GM12878 (cell line): ENCODE measurements around the gene NTN1. TPM values are rescaled to one million over a fixed set of nuclear protein-coding genes. Genes with fewer than 3 reads are reported as not detected.
A peak's percentile ranks its signal among the peaks of the same experiment; 100 is the strongest.

Experiments used
- ATAC-seq: fragments of 200-7000 bp; cut with Tn5 transposase; 3 replicates; pipeline ENCODE4 v1.9.1; 2020; ENCODE audit warnings: mild to moderate bottlenecking, moderate library complexity
- BruUV-seq: library from RNA; stranded (reverse); fragments of 400-500 nt; replicated peaks from 2 replicates; lab custom pipeline; 2021; lab: Mats Ljungman, UMichigan
- CTCF ChIA-PET: fragments of 300-600 bp; sonication (Branson Sonifier 250); formaldehyde crosslinking; extraction: SDS; loops from one replicate; lab custom pipeline; 2021; ENCODE audit warnings: inconsistent platforms; lab: Yijun Ruan, JAX
- POLR2A ChIA-PET: fragments of 350-600 bp; formaldehyde crosslinking; extraction: SDS; loops from one replicate; lab custom pipeline; 2021; ENCODE audit warnings: inconsistent platforms; lab: Charles Lee
- RAD21 ChIA-PET: fragments of 300-600 bp; sonication (Branson Sonifier 250); formaldehyde crosslinking; loops from one replicate; lab custom pipeline; 2023; ENCODE audit warnings: antibody characterized with exemption; ENCODE audit not compliant: unreplicated experiment; lab: Charles Lee
- SMC1A ChIA-PET: fragments of 300-600 bp; sonication (Branson Sonifier 250); formaldehyde crosslinking; loops from one replicate; lab custom pipeline; 2023; ENCODE audit not compliant: unreplicated experiment, uncharacterized antibody; lab: Charles Lee
- DNase-seq: peaks from one replicate; pipeline ENCODE4 v3.0.0-alpha.2; 2011; ENCODE audit warnings: low read depth, low spot score
- FAIRE-seq: peaks from 3 replicates; lab custom pipeline; 2011; peaks lifted over from hg19 to GRCh38; lab: Jason Lieb, UNC
- H2AFZ ChIP-seq: 2 replicates; pipeline ENCODE4 v1.6.0; 2011; ENCODE audit warnings: low read depth, low read length, control low read depth; ENCODE audit not compliant: control insufficient read depth
- H3K27ac ChIP-seq: 2 replicates; pipeline ENCODE4 v1.5.1; 2011; ENCODE audit warnings: control low read depth; ENCODE audit not compliant: control insufficient read depth, insufficient read depth
- H3K27me3 ChIP-seq, 2 experiments: replicated peaks in 1 of 2; 2 replicates each; pipeline versions ENCODE4 v1.6.0 to v1.6.1; 2011; ENCODE audit warnings: low read length in 1 of 2; ENCODE audit not compliant: control insufficient read depth in 2 of 2, insufficient read depth in 2 of 2
- H3K36me3 ChIP-seq, 2 experiments: 2 replicates each; pipeline ENCODE4 v1.5.1; 2011; ENCODE audit warnings: low read length in 1 of 2; ENCODE audit not compliant: control insufficient read depth in 2 of 2, insufficient read depth in 2 of 2
- H3K4me1 ChIP-seq: 2 replicates; pipeline ENCODE4 v1.6.1; 2011; ENCODE audit warnings: mild to moderate bottlenecking, low read length, moderate library complexity, mixed read lengths; ENCODE audit not compliant: control insufficient read depth, insufficient read depth
- H3K4me2 ChIP-seq: 2 replicates; pipeline ENCODE4 v1.6.0; 2011; ENCODE audit warnings: control low read depth; ENCODE audit not compliant: control insufficient read depth, insufficient read depth
- H3K4me3 ChIP-seq: fragments of 200-600 bp; sonication (generic); 2 replicates; pipeline ENCODE4 v1.5.1; 2016
- H3K79me2 ChIP-seq: 2 replicates; pipeline ENCODE4 v1.6.0; 2011; ENCODE audit warnings: low read length; ENCODE audit not compliant: control insufficient read depth, insufficient read depth
- H3K9ac ChIP-seq: 2 replicates; pipeline ENCODE4 v1.8.0; 2011; ENCODE audit warnings: low read length, control low read depth, mixed read lengths; ENCODE audit not compliant: control insufficient read depth, insufficient read depth
- H3K9me3 ChIP-seq: replicated peaks from 3 replicates; pipeline ENCODE4 v1.5.1; 2011; ENCODE audit warnings: mild to moderate bottlenecking, low read length; ENCODE audit not compliant: control insufficient read depth, insufficient read depth
- H4K20me1 ChIP-seq: 2 replicates; pipeline ENCODE4 v1.6.0; 2011; ENCODE audit not compliant: control insufficient read depth, insufficient read depth
- SMAD1 ChIP-seq: fragments of 450-650 bp; IDR thresholded peaks from 2 replicates; pipeline ENCODE4 v1.6.1; 2018; ENCODE audit warnings: mild to moderate bottlenecking, low read depth; ENCODE audit not compliant: partially characterized antibody
- WGBS: methylation state at CpG from one replicate; pipeline ENCODE4 v1.1.6; 2016; ENCODE audit warnings: low lambda C conversion rate; ENCODE audit not compliant: insufficient replicate concordance, insufficient coverage; ENCODE audit errors: missing lambda C conversion rate; 5-methylcytosine and 5-hydroxymethylcytosine counted together
- in situ Hi-C: fragments of 300-500 bp; cut with MboI; formaldehyde crosslinking; loops from 9 replicates; pipeline ENCODE4 v1.14.3; 2018; ENCODE audit warnings: mixed read lengths
- intact Hi-C: fragments of 100-400 bp; cut with micrococcal nuclease; formaldehyde crosslinking; loops from one replicate; pipeline ENCODE4 v1.14.2; 2022; ENCODE audit not compliant: unreplicated experiment
- polyA plus RNA-seq, 11 experiments: library from polyadenylated mRNA; depleted of rRNA in 4 of 11; unstranded in 6 of 11; stranded (reverse) in 5 of 11; fragments of >200 nt; fragmentation: Nextera tagmentation in 4 of 11; fragmentation: Illumina TruSeq in 1 of 11; extraction: Ambion mirVana in 4 of 11; extraction: Trizol in 1 of 11; gene quantifications; 1 replicate in 1 of 11; 2 replicates in 10 of 11; pipeline versions ENCODE4 v1.2.1 to v1.2.3, GENCODE V29; 2011 to 2016; ENCODE audit warnings: inconsistent platforms in 2 of 11, missing spikeins in 2 of 11, low read depth in 1 of 11
- total RNA-seq, 4 experiments: library from RNA; depleted of rRNA in 3 of 4; stranded (reverse); fragments of >200 nt in 3 of 4; fragmentation: Illumina TruSeq in 1 of 4; extraction: Trizol in 1 of 4; gene quantifications; 2 replicates each; pipeline versions ENCODE4 v1.2.1 to v1.2.3, GENCODE V29; 2013 to 2021
- TF ChIP-seq, protein P1 (sequence below), 3 experiments: IDR thresholded peaks in 2 of 3; conservative IDR thresholded peaks in 1 of 3; 2 replicates each; pipeline ENCODE4 v1.5.1; 2011; ENCODE audit warnings: low read depth in 3 of 3, low read length in 3 of 3, mild to moderate bottlenecking in 3 of 3, control low read depth in 2 of 3, moderate library complexity in 2 of 3, inconsistent platforms in 1 of 3, mixed read lengths in 1 of 3; ENCODE audit not compliant: control insufficient read depth in 2 of 3, insufficient read depth in 1 of 3; ENCODE audit errors: extremely low read depth in 1 of 3

NTN1 gene
- total and polyA plus RNA-seq, 10 of the 15 experiments (the other 5 are each of a cell fraction or from before 2014, with no cell fraction given), result 0.02 to 0.89 (median 0.35) TPM

DNA sequence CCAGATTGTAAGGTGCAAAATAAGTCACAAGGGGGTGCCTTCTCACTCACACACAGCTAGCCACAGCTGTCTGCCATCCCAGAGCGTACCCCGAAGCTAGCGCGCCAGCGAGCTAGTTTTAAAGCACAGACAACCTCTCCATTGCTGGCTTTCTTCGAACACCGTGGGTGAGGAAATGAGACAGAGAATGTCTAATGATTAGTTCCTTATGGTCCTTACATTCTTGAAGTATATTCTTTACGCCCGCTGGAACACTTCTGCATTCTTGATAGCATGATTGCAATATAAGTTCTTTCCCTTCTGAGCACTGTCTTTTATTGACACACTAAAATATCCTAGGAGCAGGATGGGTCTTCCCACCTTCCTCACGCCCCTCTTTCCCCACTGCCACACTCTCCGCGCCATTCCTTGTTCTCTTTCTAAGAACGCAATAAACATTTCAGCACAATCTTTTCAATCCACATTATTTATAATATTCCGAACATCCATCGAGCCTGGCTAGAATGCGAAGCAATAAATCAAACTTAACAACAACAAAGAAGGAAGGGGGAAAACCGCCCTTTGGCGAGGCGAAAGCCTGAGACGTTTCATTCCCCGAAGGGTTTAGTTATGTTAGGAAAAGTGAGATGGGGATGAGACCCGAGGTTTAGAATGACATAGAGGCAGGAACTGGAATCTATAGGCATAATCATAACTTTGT lies 251.3 kb downstream of the NTN1 start:
- TF ChIP-seq, protein P1, sequence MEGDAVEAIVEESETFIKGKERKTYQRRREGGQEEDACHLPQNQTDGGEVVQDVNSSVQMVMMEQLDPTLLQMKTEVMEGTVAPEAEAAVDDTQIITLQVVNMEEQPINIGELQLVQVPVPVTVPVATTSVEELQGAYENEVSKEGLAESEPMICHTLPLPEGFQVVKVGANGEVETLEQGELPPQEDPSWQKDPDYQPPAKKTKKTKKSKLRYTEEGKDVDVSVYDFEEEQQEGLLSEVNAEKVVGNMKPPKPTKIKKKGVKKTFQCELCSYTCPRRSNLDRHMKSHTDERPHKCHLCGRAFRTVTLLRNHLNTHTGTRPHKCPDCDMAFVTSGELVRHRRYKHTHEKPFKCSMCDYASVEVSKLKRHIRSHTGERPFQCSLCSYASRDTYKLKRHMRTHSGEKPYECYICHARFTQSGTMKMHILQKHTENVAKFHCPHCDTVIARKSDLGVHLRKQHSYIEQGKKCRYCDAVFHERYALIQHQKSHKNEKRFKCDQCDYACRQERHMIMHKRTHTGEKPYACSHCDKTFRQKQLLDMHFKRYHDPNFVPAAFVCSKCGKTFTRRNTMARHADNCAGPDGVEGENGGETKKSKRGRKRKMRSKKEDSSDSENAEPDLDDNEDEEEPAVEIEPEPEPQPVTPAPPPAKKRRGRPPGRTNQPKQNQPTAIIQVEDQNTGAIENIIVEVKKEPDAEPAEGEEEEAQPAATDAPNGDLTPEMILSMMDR (IDR thresholded peaks at IDR 0.05 in 2 of 3, conservative IDR thresholded peaks at IDR 0.05 in 1 of 3; ENCODE audit: control insufficient read depth in 2 of 3, extremely low read depth in 1 of 3, insufficient read depth in 1 of 3, low read depth in 3 of 3, low read length in 3 of 3), result peak in 1 of 3 experiments; percentile 22; a peak in 1 of 6 replicates
- no peak for TF ChIP-seq SMAD1
- TF ChIP-seq, all 136 proteins: peak for 1
- H3K27me3 ChIP-seq, result no peaks in the 10 kb centered on the region
- no peak for FAIRE-seq
- in situ Hi-C loops (no loop called here), intact Hi-C loops (no loop called here)
- no peak overlapping the region for H3K9ac ChIP-seq
- 95% methylated on average over 22 of the region's 22 CpGs for WGBS
- H3K4me2 ChIP-seq, result no peak overlapping the region
- ATAC-seq, result no peak
- ChIA-PET CTCF (interaction anchor here (1.1 to 1.2 kb wide), 2 partner anchors 19 to 20 kb away, joined by 4 to 10 read pairs; no protein-coding TSS in a partner anchor), SMC1A (no interaction called here), RAD21 (interaction anchor here (0.9 kb wide), 1 partner anchor 20 kb away, joined by 3 read pairs; no protein-coding TSS in a partner anchor), POLR2A (no interaction called here)
- no peak for DNase-seq
- no peaks in the 10 kb centered on the region for H4K20me1 ChIP-seq
- H3K79me2 ChIP-seq, result no peaks in the 10 kb centered on the region
- no peaks in the 10 kb centered on the region for H3K9me3 ChIP-seq
- BruUV-seq, result no TSS peak
- H3K36me3 ChIP-seq, result no peaks in the 10 kb centered on the region
- H3K4me3 ChIP-seq, result no peak overlapping the region
- H2AFZ ChIP-seq, result no peak overlapping the region
- H3K4me1 ChIP-seq, result no peaks in the 10 kb centered on the region
- no peak overlapping the region for H3K27ac ChIP-seq
